HG03108 (cell line): ENCODE data around the gene PGPEP1.
A peak's percentile ranks its signal among the peaks of the same experiment; 100 is the strongest.
"Not testable (repeated sequence)": the region's sequence is repeated elsewhere in the genome, so short reads cannot be mapped to it uniquely, and the experiment has no call there.

Source experiments
- ATAC-seq: cut with Tn5 transposase; IDR thresholded peaks from one replicate; pipeline ENCODE4 v1.9.1; 2021; ENCODE audit warnings: moderate library complexity; ENCODE audit not compliant: unreplicated experiment

PGPEP1 gene

GRCh38 chr19:18308051-18308947 lies 32.1 kb upstream of the PGPEP1 start:
- no peak for ATAC-seq

- no peak for ATAC-seq
Measured at GRCh38 chr19:18308948-18309325, 31.5 kb upstream of the PGPEP1 start.

- ATAC-seq = no peak
Measured at GRCh38 chr19:18309525-18310064, 30.8 kb upstream of the PGPEP1 start.

DNA sequence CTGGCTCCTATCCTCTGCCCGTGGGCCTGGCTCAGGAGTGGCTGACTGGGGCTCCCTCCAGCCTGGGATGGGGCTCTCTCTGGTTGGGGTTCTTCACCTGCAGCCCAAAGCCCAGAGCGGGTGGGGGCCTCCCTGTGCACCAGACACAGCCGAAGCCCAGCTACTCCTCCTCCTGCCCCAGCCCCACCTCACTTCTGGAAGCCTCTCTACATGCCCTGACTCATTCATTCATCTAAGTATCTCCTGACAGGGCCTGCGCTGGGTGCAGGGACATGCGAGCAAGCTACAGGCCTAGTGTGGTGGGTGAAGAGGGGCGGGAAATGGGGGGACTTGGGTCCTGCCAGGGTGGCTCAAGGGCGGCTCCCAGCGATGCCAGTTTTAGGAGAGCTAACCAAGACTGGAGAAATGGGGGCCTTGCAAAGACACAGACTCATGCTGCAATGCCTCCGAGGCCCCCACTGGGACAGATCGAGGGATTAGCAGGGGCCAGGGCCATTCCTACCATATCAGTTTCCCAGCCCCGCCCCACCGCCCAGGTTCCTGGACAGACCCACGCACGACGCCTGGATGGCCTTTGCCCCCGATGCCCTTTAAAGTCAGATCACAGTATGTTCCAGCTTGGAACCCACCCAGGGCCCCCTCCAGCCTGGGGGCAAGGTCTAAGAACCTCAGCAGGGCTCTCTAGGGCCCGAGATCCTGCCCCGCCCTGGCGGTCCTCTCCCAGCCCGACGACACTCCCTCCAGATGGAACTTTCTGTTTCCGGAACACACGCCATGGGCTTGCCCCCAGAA lies 30.1 kb upstream of the PGPEP1 start:
- ATAC-seq = no peak

- no peak for ATAC-seq
Measured at GRCh38 chr19:18310966-18311365, 29.4 kb upstream of the PGPEP1 start.

GRCh38 chr19:18311502-18312091 lies 28.8 kb upstream of the PGPEP1 start:
- no peak for ATAC-seq

DNA sequence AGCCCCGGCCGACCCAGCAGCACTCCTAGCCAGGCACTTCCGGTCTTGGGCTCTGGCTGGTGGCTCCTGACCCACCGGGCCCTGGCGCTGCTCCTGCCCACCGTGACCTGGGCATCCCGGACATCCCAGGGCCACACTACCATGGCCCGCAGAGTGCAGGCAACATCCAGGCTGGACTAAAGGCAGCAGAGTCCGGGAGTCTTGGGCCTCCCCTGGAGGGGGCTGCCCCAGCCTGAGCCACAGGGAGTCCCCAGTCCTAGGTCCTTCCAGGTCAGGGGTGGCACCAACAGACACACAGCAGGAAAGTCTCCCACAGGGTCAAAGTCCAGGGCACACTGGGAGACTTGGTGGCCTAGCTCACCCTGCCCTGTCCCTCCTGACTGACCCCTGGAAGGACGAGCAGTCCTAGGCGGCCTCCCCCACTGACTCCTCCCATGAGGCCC lies 28.3 kb upstream of the PGPEP1 start:
- ATAC-seq = no peak

- ATAC-seq = no peak
Measured at GRCh38 chr19:18313398-18313797, 27.0 kb upstream of the PGPEP1 start.

DNA sequence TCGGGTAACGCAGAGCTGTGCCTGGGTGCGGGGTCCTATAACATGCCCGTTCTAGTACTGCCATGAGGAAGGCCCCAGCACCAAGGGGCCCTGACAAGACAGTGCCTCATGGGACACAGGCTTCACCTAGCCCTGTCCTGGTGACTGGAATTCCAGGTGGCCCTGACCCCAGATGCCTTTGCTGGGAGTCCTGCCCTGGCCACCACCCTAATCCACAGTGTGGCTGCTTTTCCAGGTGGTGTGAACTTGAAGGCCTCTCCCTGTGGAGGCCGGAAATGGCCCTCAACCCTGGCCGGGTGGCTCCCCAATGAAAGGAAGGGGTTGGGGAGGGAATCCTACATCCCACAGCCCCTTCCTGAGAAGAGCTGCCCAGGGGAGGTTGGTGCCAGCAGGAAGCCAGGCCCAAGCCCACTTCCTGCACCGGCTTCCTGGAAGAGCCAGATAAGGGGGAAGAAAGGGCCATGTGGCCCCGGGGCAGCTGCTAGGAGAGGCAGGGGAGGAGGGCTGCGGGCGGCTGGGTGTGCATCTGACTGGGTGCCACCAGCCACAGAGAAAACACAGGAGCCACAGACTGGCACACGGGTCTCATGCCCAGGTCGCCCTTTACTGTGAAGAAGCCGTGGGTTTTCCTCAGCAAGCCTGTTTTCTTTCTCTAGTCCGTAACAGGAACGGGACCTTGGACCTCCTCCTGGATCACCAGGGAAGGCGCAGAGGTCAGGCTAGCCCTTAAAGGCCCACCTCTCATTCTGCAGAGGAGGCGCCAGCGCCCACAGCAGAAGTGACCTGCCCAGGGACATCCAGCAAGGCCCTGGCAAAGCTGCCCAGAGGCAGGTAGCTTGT lies 22.2 kb upstream of the PGPEP1 start:
- no peak for ATAC-seq

GRCh38 chr19:18319591-18320135 lies 20.7 kb upstream of the PGPEP1 start:
- ATAC-seq = no peak

GRCh38 chr19:18320865-18321733 lies 19.3 kb upstream of the PGPEP1 start:
- ATAC-seq = no peak

DNA sequence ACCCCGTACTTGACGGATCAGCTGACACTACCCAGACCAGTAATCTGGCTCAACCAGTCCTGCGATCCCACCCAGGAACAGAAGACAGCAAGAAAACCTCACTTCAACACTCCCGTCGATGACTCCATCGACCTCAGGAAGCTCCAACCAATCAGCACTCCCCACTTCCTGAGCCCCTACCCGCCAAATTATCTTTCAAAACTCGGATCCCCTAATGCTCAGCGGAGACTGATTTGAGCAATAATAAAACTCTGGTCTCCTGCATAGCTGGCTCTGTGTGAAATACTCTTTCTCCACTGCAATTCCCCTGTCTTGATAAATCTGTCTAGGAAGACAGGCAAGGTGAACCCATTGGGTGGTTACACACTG lies 18.7 kb upstream of the PGPEP1 start:
- no peak for ATAC-seq

GRCh38 chr19:18322318-18322758 lies 18.1 kb upstream of the PGPEP1 start:
- ATAC-seq = no peak

- peak; percentile 84 for ATAC-seq
Measured at GRCh38 chr19:18322759-18323460, 17.5 kb upstream of the PGPEP1 start, which contains the start of gene LSM4. Gene LSM4, minus strand, starts transcription at chr19:18323076. Its CDS starts 56 bp downstream, at chr19:18323020.

DNA sequence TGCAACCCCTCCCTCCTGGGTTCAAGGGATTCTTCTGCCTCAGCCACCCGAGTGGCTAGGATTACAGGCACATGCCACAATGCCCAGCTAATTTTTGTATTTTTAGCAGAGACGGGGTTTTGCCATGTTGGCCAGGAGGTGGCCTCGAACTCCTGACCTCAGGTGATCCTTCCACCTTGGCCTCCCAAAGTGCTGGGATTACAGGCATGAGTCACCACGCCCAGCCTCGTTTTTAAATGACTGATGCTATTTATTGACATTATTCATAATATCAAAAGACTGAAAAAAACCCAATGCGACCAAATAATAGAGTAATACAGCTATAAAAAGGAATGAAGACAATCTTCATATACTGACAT lies 16.0 kb upstream of the PGPEP1 start:
- ATAC-seq = not testable (repeated sequence)

- no peak for ATAC-seq
Measured at GRCh38 chr19:18326772-18327171, 13.6 kb upstream of the PGPEP1 start.

DNA sequence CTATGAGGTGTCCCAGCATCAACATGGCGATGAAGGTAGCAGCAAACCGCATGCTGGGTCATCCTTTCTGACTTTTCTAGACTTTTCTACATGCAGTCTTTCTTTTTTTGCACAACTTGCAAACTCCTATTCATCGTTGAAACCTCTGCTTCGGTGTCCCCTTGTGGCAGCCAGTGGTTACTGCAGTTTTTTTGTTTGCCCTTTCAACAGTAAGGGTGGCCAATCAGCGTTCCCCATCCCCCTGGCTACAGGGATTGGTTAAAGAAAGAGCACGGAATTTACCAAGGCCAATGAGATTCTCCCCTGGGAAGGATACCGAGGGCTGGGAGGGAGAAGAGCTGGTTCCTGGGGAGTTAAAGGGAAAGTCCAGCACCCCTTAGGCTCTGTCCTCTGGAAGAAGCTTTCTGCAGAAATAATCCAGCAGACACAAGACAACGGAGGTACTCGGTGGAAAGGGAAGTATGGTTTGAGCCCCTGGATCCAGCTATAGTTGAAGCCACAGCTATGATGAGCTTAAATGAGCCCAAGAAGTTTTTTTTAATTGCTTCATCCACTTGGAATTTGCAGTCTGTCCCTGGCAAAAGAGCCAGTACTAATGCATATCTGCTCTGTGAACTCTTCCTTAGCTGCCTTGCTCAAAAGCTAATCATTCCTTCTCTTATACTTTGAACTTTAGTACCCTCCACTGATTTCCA lies 11.9 kb upstream of the PGPEP1 start:
- peak; percentile 84 for ATAC-seq

- no peak for ATAC-seq
Measured at GRCh38 chr19:18329035-18329376, 11.4 kb upstream of the PGPEP1 start.
